ENCODE results near the gene SLC34A1. TPM values are rescaled to one million over a fixed set of nuclear protein-coding genes. Genes with fewer than 3 reads are reported as not detected.

SLC34A1 gene
- total and polyA plus RNA-seq, 2 experiments from 2014 or later: not detected

- DNase-seq (ENCODE audit: low spot score): no peak
- no peak overlapping the region; the same call in 2 of the 3 replicates for H3K4me3 Mint-ChIP-seq
- no peaks in the 10 kb centered on the region; the same call in 2 of the 3 replicates for H3K9me3 Mint-ChIP-seq
- ATAC-seq: no peak
- H3K4me2 ChIP-seq: no peak overlapping the region
- no peak overlapping the region for H3K27ac ChIP-seq (ENCODE audit: low read depth)
- H3K4me3 ChIP-seq: no peak overlapping the region
- H3K36me3 ChIP-seq (ENCODE audit: insufficient read depth): peaks cover 3% of the 10 kb centered on the region; the same call in 1 of the 2 replicates
- no peak overlapping the region for H3K27ac Mint-ChIP-seq
- peaks cover 18% of the 10 kb centered on the region for H3K27me3 Mint-ChIP-seq (ENCODE audit: insufficient read depth, low read depth, poor library complexity)
- TF ChIP-seq JUNB (IDR thresholded peaks at IDR 0.05; ENCODE audit: unreplicated experiment) (no peak), EZH2phosphoT487 (IDR thresholded peaks at IDR 0.05; ENCODE audit: unreplicated experiment) (no peak), NANOG (IDR thresholded peaks at IDR 0.05; ENCODE audit: borderline replicate concordance) (no peak), REST (IDR thresholded peaks at IDR 0.05; ENCODE audit: unreplicated experiment) (no peak), STAT1 (IDR thresholded peaks at IDR 0.05; ENCODE audit: unreplicated experiment) (no peak), POLR2AphosphoS5 (IDR thresholded peaks at IDR 0.05; ENCODE audit: low read depth) (no peak), ZNF114 (CRISPR knock-in tag; IDR thresholded peaks at IDR 0.05) (no peak), EZH2 (IDR thresholded peaks at IDR 0.05; ENCODE audit: low read depth, unreplicated experiment) (no peak), ZNF331 (CRISPR knock-in tag; IDR thresholded peaks at IDR 0.05; ENCODE audit: low read depth) (no peak), CREB1 (CRISPR knock-in tag; IDR thresholded peaks at IDR 0.05; ENCODE audit: low read depth) (no peak)
- TF ChIP-seq, protein P1, sequence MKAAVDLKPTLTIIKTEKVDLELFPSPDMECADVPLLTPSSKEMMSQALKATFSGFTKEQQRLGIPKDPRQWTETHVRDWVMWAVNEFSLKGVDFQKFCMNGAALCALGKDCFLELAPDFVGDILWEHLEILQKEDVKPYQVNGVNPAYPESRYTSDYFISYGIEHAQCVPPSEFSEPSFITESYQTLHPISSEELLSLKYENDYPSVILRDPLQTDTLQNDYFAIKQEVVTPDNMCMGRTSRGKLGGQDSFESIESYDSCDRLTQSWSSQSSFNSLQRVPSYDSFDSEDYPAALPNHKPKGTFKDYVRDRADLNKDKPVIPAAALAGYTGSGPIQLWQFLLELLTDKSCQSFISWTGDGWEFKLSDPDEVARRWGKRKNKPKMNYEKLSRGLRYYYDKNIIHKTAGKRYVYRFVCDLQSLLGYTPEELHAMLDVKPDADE (IDR thresholded peaks at IDR 0.05): no peak
- TF ChIP-seq, protein P2, sequence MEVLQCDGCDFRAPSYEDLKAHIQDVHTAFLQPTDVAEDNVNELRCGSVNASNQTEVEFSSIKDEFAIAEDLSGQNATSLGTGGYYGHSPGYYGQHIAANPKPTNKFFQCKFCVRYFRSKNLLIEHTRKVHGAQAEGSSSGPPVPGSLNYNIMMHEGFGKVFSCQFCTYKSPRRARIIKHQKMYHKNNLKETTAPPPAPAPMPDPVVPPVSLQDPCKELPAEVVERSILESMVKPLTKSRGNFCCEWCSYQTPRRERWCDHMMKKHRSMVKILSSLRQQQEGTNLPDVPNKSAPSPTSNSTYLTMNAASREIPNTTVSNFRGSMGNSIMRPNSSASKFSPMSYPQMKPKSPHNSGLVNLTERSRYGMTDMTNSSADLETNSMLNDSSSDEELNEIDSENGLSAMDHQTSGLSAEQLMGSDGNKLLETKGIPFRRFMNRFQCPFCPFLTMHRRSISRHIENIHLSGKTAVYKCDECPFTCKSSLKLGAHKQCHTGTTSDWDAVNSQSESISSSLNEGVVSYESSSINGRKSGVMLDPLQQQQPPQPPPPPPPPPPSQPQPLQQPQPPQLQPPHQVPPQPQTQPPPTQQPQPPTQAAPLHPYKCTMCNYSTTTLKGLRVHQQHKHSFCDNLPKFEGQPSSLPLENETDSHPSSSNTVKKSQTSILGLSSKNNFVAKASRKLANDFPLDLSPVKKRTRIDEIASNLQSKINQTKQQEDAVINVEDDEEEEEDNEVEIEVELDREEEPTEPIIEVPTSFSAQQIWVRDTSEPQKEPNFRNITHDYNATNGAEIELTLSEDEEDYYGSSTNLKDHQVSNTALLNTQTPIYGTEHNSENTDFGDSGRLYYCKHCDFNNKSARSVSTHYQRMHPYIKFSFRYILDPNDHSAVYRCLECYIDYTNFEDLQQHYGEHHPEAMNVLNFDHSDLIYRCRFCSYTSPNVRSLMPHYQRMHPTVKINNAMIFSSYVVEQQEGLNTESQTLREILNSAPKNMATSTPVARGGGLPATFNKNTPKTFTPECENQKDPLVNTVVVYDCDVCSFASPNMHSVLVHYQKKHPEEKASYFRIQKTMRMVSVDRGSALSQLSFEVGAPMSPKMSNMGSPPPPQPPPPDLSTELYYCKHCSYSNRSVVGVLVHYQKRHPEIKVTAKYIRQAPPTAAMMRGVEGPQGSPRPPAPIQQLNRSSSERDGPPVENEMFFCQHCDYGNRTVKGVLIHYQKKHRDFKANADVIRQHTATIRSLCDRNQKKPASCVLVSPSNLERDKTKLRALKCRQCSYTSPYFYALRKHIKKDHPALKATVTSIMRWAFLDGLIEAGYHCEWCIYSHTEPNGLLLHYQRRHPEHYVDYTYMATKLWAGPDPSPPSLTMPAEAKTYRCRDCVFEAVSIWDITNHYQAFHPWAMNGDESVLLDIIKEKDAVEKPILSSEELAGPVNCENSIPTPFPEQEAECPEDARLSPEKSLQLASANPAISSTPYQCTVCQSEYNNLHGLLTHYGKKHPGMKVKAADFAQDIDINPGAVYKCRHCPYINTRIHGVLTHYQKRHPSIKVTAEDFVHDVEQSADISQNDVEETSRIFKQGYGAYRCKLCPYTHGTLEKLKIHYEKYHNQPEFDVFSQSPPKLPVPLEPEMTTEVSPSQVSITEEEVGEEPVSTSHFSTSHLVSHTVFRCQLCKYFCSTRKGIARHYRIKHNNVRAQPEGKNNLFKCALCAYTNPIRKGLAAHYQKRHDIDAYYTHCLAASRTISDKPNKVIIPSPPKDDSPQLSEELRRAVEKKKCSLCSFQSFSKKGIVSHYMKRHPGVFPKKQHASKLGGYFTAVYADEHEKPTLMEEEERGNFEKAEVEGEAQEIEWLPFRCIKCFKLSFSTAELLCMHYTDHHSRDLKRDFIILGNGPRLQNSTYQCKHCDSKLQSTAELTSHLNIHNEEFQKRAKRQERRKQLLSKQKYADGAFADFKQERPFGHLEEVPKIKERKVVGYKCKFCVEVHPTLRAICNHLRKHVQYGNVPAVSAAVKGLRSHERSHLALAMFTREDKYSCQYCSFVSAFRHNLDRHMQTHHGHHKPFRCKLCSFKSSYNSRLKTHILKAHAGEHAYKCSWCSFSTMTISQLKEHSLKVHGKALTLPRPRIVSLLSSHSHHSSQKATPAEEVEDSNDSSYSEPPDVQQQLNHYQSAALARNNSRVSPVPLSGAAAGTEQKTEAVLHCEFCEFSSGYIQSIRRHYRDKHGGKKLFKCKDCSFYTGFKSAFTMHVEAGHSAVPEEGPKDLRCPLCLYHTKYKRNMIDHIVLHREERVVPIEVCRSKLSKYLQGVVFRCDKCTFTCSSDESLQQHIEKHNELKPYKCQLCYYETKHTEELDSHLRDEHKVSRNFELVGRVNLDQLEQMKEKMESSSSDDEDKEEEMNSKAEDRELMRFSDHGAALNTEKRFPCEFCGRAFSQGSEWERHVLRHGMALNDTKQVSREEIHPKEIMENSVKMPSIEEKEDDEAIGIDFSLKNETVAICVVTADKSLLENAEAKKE (CRISPR knock-in tag; IDR thresholded peaks at IDR 0.05): no peak
- TF ChIP-seq, protein P3, sequence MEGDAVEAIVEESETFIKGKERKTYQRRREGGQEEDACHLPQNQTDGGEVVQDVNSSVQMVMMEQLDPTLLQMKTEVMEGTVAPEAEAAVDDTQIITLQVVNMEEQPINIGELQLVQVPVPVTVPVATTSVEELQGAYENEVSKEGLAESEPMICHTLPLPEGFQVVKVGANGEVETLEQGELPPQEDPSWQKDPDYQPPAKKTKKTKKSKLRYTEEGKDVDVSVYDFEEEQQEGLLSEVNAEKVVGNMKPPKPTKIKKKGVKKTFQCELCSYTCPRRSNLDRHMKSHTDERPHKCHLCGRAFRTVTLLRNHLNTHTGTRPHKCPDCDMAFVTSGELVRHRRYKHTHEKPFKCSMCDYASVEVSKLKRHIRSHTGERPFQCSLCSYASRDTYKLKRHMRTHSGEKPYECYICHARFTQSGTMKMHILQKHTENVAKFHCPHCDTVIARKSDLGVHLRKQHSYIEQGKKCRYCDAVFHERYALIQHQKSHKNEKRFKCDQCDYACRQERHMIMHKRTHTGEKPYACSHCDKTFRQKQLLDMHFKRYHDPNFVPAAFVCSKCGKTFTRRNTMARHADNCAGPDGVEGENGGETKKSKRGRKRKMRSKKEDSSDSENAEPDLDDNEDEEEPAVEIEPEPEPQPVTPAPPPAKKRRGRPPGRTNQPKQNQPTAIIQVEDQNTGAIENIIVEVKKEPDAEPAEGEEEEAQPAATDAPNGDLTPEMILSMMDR (conservative IDR thresholded peaks at IDR 0.05; ENCODE audit: low read depth in 2 of 2): no peak
- peaks cover 4% of the 10 kb centered on the region; the same call in 1 of the 2 replicates for H3K9me2 ChIP-seq (ENCODE audit: insufficient read depth)
- no peaks in the 10 kb centered on the region; the same call in 1 of the 2 replicates for H4K20me1 ChIP-seq (replicated peaks; ENCODE audit: insufficient read depth)
- peaks cover 6% of the 10 kb centered on the region for H3K4me1 ChIP-seq (ENCODE audit: insufficient read depth)
- H3K27me3 ChIP-seq (ENCODE audit: insufficient read depth): no peaks in the 10 kb centered on the region; the same call in 1 of the 2 replicates
- 0 out of 2 replicates have a peak, but pooled peaks cover 6% of the 10 kb centered on the region for H3F3A ChIP-seq (replicated peaks; ENCODE audit: low read depth)
- peaks cover 17% of the 10 kb centered on the region for H3K79me2 ChIP-seq (replicated peaks; ENCODE audit: insufficient read depth)
- peaks cover 4% of the 10 kb centered on the region; the same call in 2 of the 3 replicates for H3K36me3 Mint-ChIP-seq (ENCODE audit: low read depth)
- H3K4me1 Mint-ChIP-seq: peaks cover 17% of the 10 kb centered on the region
- no peak overlapping the region for H2AFZ ChIP-seq
Measured at GRCh38 chr5:177354711-177355110, 29.5 kb upstream of the SLC34A1 start.

Data from GM23338 (cell line).